Astrocyte of the spinal cord (primary cell): ENCODE measurements around the gene ATP6V0E2.

Experiments
- DNase-seq: peaks from one replicate; pipeline ENCODE4 v3.0.0; 2011; ENCODE audit warnings: low read depth, low spot score
- H3K4me3 ChIP-seq: 2 replicates; pipeline ENCODE4 v1.5.1; 2011; ENCODE audit warnings: low read depth, mild to moderate bottlenecking, low read length, moderate library complexity
- in situ Hi-C: cut with HindIII; loops from 2 replicates; pipeline ENCODE4 v1.10.0; 2017; ENCODE audit warnings: low sequenced_read_pairs
- TF ChIP-seq, protein P1 (sequence below): IDR thresholded peaks from 2 replicates; pipeline ENCODE4 v1.5.1; 2012; ENCODE audit warnings: low read depth, mild to moderate bottlenecking, low read length, inconsistent platforms

The ATP6V0E2 gene

DNA sequence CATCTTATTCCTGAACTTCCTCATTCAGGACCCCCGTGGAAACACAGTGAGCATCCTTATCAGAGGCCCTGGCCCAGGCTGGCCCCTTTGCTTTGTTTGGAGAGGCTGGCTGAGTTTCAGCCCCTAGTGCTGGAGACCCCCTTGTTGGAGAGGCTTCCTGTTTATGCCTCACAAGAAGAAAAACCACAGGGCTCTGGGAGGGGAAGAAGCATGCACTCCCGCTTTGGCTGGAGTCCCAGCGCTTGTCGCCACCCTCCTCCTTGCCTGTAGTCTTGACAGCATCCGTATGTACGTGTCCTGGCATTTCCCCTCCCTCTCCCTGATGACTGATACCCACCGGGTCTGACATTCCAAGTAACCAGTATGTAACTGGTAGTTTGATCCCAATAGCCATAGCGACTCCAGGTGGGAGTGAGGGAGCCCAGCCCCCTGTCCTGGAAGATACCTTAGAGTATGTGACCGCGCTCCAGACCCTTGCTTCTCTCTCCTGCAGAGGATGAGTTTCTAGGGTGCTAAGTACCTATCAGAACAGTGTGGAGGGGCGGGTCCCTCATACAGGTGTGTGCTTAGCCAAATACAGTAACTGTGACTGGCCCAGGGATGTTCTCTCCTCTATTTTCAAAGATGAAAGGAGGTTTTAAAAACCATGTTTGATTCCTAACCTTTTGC, 6.9 kb upstream of the ATP6V0E2 start:
- H3K4me3 ChIP-seq = no peak overlapping the region
- peak; percentile 46 for DNase-seq
- TF ChIP-seq, protein P1, sequence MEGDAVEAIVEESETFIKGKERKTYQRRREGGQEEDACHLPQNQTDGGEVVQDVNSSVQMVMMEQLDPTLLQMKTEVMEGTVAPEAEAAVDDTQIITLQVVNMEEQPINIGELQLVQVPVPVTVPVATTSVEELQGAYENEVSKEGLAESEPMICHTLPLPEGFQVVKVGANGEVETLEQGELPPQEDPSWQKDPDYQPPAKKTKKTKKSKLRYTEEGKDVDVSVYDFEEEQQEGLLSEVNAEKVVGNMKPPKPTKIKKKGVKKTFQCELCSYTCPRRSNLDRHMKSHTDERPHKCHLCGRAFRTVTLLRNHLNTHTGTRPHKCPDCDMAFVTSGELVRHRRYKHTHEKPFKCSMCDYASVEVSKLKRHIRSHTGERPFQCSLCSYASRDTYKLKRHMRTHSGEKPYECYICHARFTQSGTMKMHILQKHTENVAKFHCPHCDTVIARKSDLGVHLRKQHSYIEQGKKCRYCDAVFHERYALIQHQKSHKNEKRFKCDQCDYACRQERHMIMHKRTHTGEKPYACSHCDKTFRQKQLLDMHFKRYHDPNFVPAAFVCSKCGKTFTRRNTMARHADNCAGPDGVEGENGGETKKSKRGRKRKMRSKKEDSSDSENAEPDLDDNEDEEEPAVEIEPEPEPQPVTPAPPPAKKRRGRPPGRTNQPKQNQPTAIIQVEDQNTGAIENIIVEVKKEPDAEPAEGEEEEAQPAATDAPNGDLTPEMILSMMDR = no peak
- in situ Hi-C loops = no loop called here

DNA sequence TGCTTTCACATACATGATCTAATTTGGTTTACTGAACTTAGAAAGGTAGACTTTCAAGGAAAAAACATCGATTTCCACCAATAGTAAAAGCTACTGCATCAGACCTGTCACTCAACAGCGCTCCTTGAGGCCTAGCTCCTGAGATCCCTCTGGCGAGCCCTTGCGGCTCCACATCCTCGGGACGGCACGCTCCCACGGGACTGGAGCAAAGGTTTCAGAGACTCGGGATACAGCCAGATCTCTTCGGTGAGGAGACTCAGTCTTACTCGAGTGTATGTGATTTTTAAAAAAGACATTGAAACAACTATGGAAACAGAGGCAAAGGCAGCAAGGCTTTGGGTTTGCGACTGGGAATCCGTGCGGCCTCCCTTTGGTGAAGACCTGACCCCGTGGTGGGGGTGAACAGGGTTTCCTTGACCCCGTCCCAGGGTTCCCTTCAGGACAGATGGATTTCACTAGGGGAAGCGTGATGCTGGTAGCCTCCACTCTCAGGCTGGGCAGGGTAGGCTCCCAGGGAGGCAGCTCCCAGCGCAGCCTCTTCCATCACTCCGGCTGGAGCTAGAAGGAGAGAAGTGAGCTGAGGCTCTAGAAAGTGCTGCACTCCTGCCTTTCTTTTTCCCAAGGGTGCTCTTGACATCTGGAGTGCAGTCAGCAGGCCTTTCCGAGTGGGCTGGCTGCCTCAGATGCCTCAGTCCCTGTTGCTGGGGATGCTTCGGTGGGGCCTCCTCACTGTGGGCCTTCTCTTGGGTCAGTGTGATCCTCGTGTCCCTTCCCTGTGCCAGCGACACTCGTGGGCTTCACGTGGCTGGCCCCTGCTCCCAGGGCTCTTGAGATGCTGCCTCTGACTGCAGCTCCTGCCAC, 5.8 kb upstream of the ATP6V0E2 start:
- no peak for DNase-seq
- no peak overlapping the region for H3K4me3 ChIP-seq
- TF ChIP-seq, protein P1 = no peak
- in situ Hi-C loops = no loop called here

DNA sequence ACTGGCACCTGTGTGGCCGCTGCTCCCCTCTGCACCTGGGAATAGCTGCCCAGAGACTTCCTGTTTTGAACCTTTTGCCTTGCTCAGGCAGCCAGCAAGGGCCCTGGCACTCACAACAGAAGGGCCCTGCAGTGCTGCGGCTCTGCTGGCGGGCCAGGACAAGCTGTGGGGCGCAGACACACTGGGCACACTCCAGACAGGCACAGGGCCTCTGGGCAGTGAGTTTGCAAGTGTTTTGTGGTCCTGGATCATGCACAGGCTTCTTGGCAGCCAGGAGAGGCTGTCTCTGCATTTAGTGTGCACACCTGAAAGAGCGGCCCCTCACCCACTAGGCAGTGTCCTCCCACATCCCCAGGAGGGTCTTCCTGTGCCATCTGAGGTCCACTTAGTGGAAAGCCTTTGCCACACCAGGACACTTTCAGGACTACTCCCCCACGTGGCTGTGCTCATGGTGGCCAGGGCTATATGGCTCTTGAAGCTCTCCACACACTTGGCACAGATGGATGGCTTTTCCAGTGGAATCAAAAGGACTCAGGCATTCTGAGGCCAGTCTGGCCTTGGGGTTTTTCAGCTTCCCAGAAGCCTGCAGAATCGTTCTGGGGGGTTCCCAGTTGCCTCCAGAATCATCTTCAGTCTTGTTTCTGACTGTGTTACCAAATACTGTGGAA, 5.0 kb upstream of the ATP6V0E2 start:
- TF ChIP-seq, protein P1 = no peak
- no peak for DNase-seq
- in situ Hi-C loops = no loop called here
- no peak overlapping the region for H3K4me3 ChIP-seq

DNA sequence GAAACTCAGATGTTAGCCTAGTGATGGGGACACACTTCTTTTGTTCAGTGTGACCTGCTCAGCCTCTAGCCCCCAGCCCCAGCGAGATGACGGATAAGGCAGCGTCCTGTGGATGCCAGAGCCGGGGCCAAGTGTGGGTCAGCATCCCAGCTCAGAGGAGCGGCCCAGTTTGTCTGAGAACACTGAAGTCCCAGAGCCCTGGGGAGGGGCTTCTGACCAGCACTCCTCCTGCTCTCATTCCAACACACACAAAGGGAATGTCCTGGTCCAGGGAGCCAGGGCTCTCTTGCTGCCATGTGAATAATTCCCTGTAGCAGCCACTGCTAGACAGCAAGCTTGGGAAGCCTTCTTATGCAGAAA, 4.5 kb upstream of the ATP6V0E2 start:
- no peak overlapping the region for H3K4me3 ChIP-seq
- TF ChIP-seq, protein P1 = no peak
- in situ Hi-C loops = no loop called here
- DNase-seq = no peak

DNA sequence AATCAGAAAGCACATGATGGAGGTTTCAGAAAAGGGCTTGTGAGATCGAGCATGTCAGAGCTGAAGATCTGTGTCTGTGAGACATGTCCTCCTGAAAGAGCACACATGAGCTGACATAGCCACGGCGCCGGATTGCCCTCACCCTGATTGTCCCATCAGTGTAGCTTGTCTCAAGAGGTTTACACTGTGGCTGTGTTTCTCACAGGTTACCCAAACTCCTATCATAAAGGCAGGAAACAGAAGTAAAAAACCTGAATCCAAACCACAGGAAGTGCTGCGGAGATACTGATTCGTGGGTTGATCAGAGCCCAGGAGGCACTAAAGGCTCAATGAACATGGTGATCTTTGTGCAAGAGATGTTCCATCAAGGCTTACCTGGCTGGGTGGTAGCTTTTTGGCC, 3.9 kb upstream of the ATP6V0E2 start:
- H3K4me3 ChIP-seq = no peak overlapping the region
- in situ Hi-C loops = no loop called here
- TF ChIP-seq, protein P1 = no peak
- no peak for DNase-seq

DNA sequence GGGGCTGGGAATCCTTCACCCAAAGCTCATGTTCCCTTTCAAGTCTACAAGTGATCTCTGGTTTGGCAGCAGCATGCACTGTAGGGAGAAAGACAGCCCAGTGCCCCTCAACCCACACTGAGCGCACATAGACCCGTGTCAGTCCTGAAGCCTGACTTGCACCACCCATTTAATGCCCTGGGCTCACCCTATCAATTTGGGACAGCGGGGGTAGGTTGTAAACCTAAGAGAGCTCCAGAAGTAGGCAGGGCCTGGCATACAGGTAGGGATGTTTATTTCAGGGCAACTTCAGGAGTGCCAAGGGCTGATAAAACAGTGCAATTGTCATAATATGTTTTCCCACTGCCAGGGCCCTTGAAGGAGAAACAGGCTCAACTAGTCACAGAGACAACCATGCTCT, 3.5 kb upstream of the ATP6V0E2 start:
- no peak for DNase-seq
- no peak overlapping the region for H3K4me3 ChIP-seq
- TF ChIP-seq, protein P1 = no peak
- in situ Hi-C loops = no loop called here
